Measurements from ENCODE around the gene HIPK2. TPM values are rescaled to one million over a fixed set of nuclear protein-coding genes. Genes with fewer than 3 reads are reported as not detected.

Gene HIPK2
- total and polyA plus RNA-seq, 2 of the 4 experiments (the other 2 are of a cell fraction), result 22.0 to 27.1 TPM

GRCh38 chr7:139587535-139587934 lies 190.3 kb downstream of the HIPK2 start:
- no peak overlapping the region for H3K9ac ChIP-seq (ENCODE audit: low read depth, low read length)
- H2BK5ac ChIP-seq (ENCODE audit: low read depth, low read length, poor library complexity, severe bottlenecking), result no peak overlapping the region
- H3K27ac ChIP-seq (ENCODE audit: insufficient read depth, low read length), result no peak overlapping the region
- H2BK15ac ChIP-seq (ENCODE audit: low read depth, low read length), result no peak overlapping the region
- peaks cover 0 to 25% of the 10 kb centered on the region in 2 experiments; a peak in 1 of 4 replicates for H3K79me1 ChIP-seq (ENCODE audit: low read depth in 1 of 2, low read length in 2 of 2)
- BruUV-seq (replicated peaks), result no TSS peak
- H4K91ac ChIP-seq (ENCODE audit: insufficient read depth, low read depth, low read length), result no peak overlapping the region
- DNase-seq, result no peak
- no peak overlapping the region for H3K56ac ChIP-seq (ENCODE audit: extremely low read depth, insufficient read depth, low read length)
- H3K18ac ChIP-seq (ENCODE audit: low read depth, low read length), result no peak overlapping the region
- intact Hi-C loops (cut with micrococcal nuclease) (no loop called here), dilution Hi-C loops (cut with HindIII; ENCODE audit: low sequenced_read_pairs, unreplicated experiment) (no loop called here), in situ Hi-C loops (cut with MboI; ENCODE audit: low sequenced_read_pairs) (no loop called here)
- no CpG with 5 or more reads among the region's 7 CpGs for WGBS, 2 experiments (ENCODE audit: extremely low coverage in 2 of 2, insufficient read length in 1 of 2)
- peaks cover 9% of the 10 kb centered on the region; the same call in 1 of the 2 replicates for H4K20me1 ChIP-seq (ENCODE audit: insufficient read depth, low read length)
- ChIA-PET CTCF (no interaction called here), POLR2A (ENCODE audit: unreplicated experiment) (no interaction called here)
- H2BK120ac ChIP-seq (ENCODE audit: low read depth, low read length), result no peak overlapping the region
- no peak overlapping the region for H3K14ac ChIP-seq (replicated peaks; ENCODE audit: low read depth, low read length)
- no peak overlapping the region for H3K23ac ChIP-seq (ENCODE audit: low read depth, low read length)
- no peak overlapping the region for H4K8ac ChIP-seq (ENCODE audit: low read depth in 2 of 2, low read length in 2 of 2)
- TF ChIP-seq MAZ (IDR thresholded peaks at IDR 0.05; ENCODE audit: borderline replicate concordance, low read depth, low read length) (no peak), RAD21 (IDR thresholded peaks at IDR 0.05; ENCODE audit: low read length) (no peak), POLR2A (IDR thresholded peaks at IDR 0.05; ENCODE audit: low read depth, low read length) (no peak), CTCF (conservative IDR thresholded peaks at IDR 0.05; ENCODE audit: low read depth, low read length) (no peak), RCOR1 (IDR thresholded peaks at IDR 0.05; ENCODE audit: insufficient replicate concordance, low read length) (no peak), BHLHE40 (IDR thresholded peaks at IDR 0.05; ENCODE audit: low read depth, low read length) (no peak), FOS (IDR thresholded peaks at IDR 0.05; ENCODE audit: low read depth, low read length) (no peak), MXI1 (IDR thresholded peaks at IDR 0.05; ENCODE audit: borderline replicate concordance, low read depth, low read length) (no peak), CHD1 (IDR thresholded peaks at IDR 0.05; ENCODE audit: low read depth, low read length) (no peak), ELK1 (IDR thresholded peaks at IDR 0.05; ENCODE audit: borderline replicate concordance, low read depth, low read length) (no peak), RFX5 (IDR thresholded peaks at IDR 0.05; ENCODE audit: low read depth, low read length) (no peak), USF2 (IDR thresholded peaks at IDR 0.05; ENCODE audit: low read depth, low read length) (no peak), MAFK (IDR thresholded peaks at IDR 0.05; ENCODE audit: low read depth, low read length) (no peak)
- H3K4me3 ChIP-seq (ENCODE audit: insufficient read depth, low read depth, low read length), result no peak overlapping the region
- no peak overlapping the region for H3K4ac ChIP-seq (ENCODE audit: low read depth, low read length)
- H4K5ac ChIP-seq (ENCODE audit: low read depth, low read length), result no peak overlapping the region
- no peaks in the 10 kb centered on the region for H3K27me3 ChIP-seq (ENCODE audit: control insufficient read depth, insufficient read depth, low read length)
- peaks cover 3% of the 10 kb centered on the region; the same call in 1 of the 2 replicates for H3K4me1 ChIP-seq (ENCODE audit: control insufficient read depth, insufficient read depth, low read length)
- H3K9me1 ChIP-seq (ENCODE audit: insufficient read depth, low read length), result peaks cover 7% of the 10 kb centered on the region; the same call in 1 of the 2 replicates
- no peak overlapping the region for H2AK5ac ChIP-seq (ENCODE audit: low read depth, low read length)
- ATAC-seq (ENCODE audit: low read depth), result no peak
- H3K9me3 ChIP-seq (ENCODE audit: control insufficient read depth, insufficient read depth, low read length), result no peaks in the 10 kb centered on the region
- no peak overlapping the region for H2BK20ac ChIP-seq (ENCODE audit: low read depth, low read length)
- H3K36me3 ChIP-seq (ENCODE audit: control insufficient read depth, insufficient read depth, low read length), result peaks cover 69% of the 10 kb centered on the region
- H3K4me2 ChIP-seq (ENCODE audit: low read depth, low read length), result no peak overlapping the region
- H2AFZ ChIP-seq (replicated peaks; ENCODE audit: low read length, poor library complexity), result no peak overlapping the region
- H2AK9ac ChIP-seq (replicated peaks; ENCODE audit: low read depth, low read length, poor library complexity), result no peak overlapping the region

Measured in IMR-90 (cell line).